ENCODE measurements around the gene ZSWIM5.

DNA sequence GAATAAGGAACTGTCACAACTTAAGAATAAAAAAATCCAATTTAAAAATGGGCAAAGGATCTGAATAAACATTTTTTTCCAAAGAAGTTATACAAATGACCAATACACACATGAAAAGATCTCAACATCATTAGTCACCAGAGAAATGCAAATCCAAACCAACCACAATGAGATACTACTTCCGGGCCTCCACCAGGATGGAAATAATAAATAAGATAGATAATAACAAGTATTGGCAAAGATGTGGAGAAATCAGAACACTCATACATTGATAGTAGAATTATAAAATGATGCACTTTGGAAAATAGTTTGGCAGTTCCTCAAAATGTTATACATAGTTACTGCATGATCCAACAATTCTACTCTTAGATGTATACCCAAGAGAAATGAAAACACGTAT, 18.7 kb downstream of the ZSWIM5 start:
- TF ChIP-seq GATA2 (IDR thresholded peaks at IDR 0.05; ENCODE audit: low read depth, low read length) (no peak), GATA3 (IDR thresholded peaks at IDR 0.05; ENCODE audit: low read depth, low read length) (no peak)

Measured in SH-SY5Y (cell line).